Ammon's horn (tissue), 1 donor: Measurements from ENCODE around the gene NFATC2IP.
"Not testable (repeated sequence)": the region's sequence is repeated elsewhere in the genome, so short reads cannot be mapped to it uniquely, and the experiment has no call there.

Experiments
- DNase-seq: peaks from one replicate; pipeline ENCODE4 v3.0.0-alpha.2; 2016; ENCODE audit warnings: low spot score

The NFATC2IP gene

GRCh38 chr16:28926284-28926683 lies 24.5 kb upstream of the NFATC2IP start:
- not testable (repeated sequence) for DNase-seq

- DNase-seq, result no peak
Observed at GRCh38 chr16:28927815-28928214, 22.9 kb upstream of the NFATC2IP start.

GRCh38 chr16:28930203-28930602 lies 20.5 kb upstream of the NFATC2IP start:
- no peak for DNase-seq

GRCh38 chr16:28930652-28931051 lies 20.1 kb upstream of the NFATC2IP start:
- no peak for DNase-seq

- no peak for DNase-seq
Observed at GRCh38 chr16:28931801-28932225, 18.9 kb upstream of the NFATC2IP start, which contains the start of gene CD19. CD19 (plus strand) TSS chr16:28931971; CDS start chr16:28932001, 30 bp downstream.

GRCh38 chr16:28932339-28933141 lies 18.2 kb upstream of the NFATC2IP start:
- no peak for DNase-seq

GRCh38 chr16:28933171-28933570 lies 17.6 kb upstream of the NFATC2IP start:
- DNase-seq, result no peak

- DNase-seq, result no peak
Observed at GRCh38 chr16:28935346-28935745, 15.4 kb upstream of the NFATC2IP start.

- peak; percentile 64 for DNase-seq
Observed at GRCh38 chr16:28935924-28936783, 14.6 kb upstream of the NFATC2IP start.

GRCh38 chr16:28936784-28937155 lies 14.0 kb upstream of the NFATC2IP start:
- DNase-seq, result no peak

- DNase-seq, result no peak
Observed at GRCh38 chr16:28937222-28937876, 13.4 kb upstream of the NFATC2IP start.

- no peak for DNase-seq
Observed at GRCh38 chr16:28938721-28939120, 12.0 kb upstream of the NFATC2IP start.

GRCh38 chr16:28939825-28940224 lies 10.9 kb upstream of the NFATC2IP start:
- DNase-seq, result not testable (repeated sequence)

GRCh38 chr16:28943281-28943680 lies 7.5 kb upstream of the NFATC2IP start:
- no peak for DNase-seq

GRCh38 chr16:28946681-28947080 lies 4.1 kb upstream of the NFATC2IP start:
- no peak for DNase-seq

GRCh38 chr16:28951410-28951943 lies 740 bp downstream of the NFATC2IP start:
- DNase-seq, result no peak

GRCh38 chr16:28958216-28958615 lies 7.5 kb downstream of the NFATC2IP start:
- no peak for DNase-seq

GRCh38 chr16:28958836-28959235 lies 8.1 kb downstream of the NFATC2IP start:
- DNase-seq, result no peak

GRCh38 chr16:28964072-28964471 lies 13.3 kb downstream of the NFATC2IP start:
- no peak for DNase-seq

GRCh38 chr16:28964496-28964895 lies 13.8 kb downstream of the NFATC2IP start:
- DNase-seq, result no peak

GRCh38 chr16:28967156-28967555 lies 16.4 kb downstream of the NFATC2IP start:
- no peak for DNase-seq

GRCh38 chr16:28969696-28970095 lies 19.0 kb downstream of the NFATC2IP start:
- not testable (repeated sequence) for DNase-seq
